ENCODE data around the gene NGB. TPM values are rescaled to one million over a fixed set of nuclear protein-coding genes. Genes with fewer than 3 reads are reported as not detected.

The NGB gene
- total and polyA plus RNA-seq, 9 of the 15 experiments (the other 6 are each of a cell fraction or from before 2014, with no cell fraction given), result not detected

DNA sequence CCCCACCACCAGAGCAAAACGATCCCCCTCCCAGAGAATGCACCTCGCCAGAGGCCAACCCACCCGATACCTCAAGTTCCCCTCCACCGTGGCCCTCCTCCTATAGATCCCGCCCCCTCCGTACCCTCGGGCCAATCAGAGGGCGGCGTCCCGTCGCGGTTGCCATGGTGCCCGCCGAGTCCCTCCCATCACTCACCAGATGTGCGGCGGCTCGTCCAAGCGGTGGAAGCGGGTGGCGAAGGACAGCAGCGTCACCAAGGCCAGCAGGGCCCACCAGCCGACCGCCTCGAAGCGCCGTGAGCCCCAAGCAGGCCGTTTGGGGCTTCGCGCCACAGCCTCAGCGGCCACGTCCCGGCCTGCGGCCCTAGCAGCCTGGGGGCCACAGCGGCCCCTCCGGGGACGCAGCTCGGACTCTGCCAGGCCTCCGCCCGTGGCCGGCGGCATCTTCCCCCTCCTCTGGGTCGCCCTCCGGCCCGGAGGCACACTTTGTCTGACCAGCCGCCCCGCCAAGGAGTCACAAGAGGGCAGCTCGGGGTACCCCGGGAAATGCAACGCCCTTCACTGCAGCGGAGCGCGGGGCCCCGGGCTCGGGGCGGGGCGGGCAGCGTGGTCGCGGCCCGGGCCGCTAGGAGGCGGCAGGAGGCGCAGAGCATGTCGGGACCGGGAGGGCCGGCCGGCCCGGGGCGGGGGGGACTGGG is 49.4 kb upstream of the NGB start, which contains the start of gene POMT2 (continued):
- TF ChIP-seq SPI1 (IDR thresholded peaks at IDR 0.05; ENCODE audit: borderline replicate concordance, low read depth, low read length) (no peak), U2AF1 (optimal IDR thresholded peaks at IDR 0.05; ENCODE audit: low read depth, low read length) (peak; percentile 61), NFRKB (IDR thresholded peaks at IDR 0.05; ENCODE audit: low read depth) (no peak), MCM2 (IDR thresholded peaks at IDR 0.05; ENCODE audit: low read depth) (no peak), ZNF445 (CRISPR knock-in tag; IDR thresholded peaks at IDR 0.05; ENCODE audit: low read depth) (no peak), SNIP1 (IDR thresholded peaks at IDR 0.05; ENCODE audit: low read depth) (no peak), SMARCE1 (IDR thresholded peaks at IDR 0.05) (no peak), BMI1 (IDR thresholded peaks at IDR 0.05; ENCODE audit: low read length) (peak; percentile 74), IFI16 (CRISPR knock-in tag; IDR thresholded peaks at IDR 0.05) (no peak), CXXC5 (CRISPR knock-in tag; IDR thresholded peaks at IDR 0.05) (peak; percentile 50)
- TF ChIP-seq, protein P1, sequence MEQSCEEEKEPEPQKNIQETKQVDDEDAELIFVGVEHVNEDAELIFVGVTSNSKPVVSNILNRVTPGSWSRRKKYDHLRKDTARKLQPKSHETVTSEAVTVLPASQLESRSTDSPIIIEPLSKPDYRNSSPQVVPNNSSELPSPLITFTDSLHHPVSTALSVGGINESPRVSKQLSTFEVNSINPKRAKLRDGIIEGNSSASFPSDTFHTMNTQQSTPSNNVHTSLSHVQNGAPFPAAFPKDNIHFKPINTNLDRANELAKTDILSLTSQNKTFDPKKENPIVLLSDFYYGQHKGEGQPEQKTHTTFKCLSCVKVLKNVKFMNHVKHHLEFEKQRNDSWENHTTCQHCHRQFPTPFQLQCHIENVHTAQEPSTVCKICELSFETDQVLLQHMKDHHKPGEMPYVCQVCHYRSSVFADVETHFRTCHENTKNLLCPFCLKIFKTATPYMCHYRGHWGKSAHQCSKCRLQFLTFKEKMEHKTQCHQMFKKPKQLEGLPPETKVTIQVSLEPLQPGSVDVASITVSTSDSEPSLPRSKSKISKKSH (CRISPR knock-in tag; IDR thresholded peaks at IDR 0.05), result no peak
- TF ChIP-seq, protein P2, sequence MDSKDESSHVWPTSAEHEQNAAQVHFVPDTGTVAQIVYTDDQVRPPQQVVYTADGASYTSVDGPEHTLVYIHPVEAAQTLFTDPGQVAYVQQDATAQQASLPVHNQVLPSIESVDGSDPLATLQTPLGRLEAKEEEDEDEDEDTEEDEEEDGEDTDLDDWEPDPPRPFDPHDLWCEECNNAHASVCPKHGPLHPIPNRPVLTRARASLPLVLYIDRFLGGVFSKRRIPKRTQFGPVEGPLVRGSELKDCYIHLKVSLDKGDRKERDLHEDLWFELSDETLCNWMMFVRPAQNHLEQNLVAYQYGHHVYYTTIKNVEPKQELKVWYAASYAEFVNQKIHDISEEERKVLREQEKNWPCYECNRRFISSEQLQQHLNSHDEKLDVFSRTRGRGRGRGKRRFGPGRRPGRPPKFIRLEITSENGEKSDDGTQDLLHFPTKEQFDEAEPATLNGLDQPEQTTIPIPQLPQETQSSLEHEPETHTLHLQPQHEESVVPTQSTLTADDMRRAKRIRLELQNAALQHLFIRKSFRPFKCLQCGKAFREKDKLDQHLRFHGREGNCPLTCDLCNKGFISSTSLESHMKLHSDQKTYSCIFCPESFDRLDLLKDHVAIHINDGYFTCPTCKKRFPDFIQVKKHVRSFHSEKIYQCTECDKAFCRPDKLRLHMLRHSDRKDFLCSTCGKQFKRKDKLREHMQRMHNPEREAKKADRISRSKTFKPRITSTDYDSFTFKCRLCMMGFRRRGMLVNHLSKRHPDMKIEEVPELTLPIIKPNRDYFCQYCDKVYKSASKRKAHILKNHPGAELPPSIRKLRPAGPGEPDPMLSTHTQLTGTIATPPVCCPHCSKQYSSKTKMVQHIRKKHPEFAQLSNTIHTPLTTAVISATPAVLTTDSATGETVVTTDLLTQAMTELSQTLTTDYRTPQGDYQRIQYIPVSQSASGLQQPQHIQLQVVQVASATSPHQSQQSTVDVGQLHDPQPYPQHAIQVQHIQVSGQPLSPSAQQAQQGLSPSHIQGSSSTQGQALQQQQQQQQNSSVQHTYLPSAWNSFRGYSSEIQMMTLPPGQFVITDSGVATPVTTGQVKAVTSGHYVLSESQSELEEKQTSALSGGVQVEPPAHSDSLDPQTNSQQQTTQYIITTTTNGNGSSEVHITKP (IDR thresholded peaks at IDR 0.05; ENCODE audit: partially characterized antibody), result peak; percentile 15
- TF ChIP-seq, protein P3, sequence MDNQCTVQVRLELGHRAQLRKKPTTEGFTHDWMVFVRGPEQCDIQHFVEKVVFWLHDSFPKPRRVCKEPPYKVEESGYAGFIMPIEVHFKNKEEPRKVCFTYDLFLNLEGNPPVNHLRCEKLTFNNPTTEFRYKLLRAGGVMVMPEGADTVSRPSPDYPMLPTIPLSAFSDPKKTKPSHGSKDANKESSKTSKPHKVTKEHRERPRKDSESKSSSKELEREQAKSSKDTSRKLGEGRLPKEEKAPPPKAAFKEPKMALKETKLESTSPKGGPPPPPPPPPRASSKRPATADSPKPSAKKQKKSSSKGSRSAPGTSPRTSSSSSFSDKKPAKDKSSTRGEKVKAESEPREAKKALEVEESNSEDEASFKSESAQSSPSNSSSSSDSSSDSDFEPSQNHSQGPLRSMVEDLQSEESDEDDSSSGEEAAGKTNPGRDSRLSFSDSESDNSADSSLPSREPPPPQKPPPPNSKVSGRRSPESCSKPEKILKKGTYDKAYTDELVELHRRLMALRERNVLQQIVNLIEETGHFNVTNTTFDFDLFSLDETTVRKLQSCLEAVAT (IDR thresholded peaks at IDR 0.05), result no peak
- TF ChIP-seq, protein P4, sequence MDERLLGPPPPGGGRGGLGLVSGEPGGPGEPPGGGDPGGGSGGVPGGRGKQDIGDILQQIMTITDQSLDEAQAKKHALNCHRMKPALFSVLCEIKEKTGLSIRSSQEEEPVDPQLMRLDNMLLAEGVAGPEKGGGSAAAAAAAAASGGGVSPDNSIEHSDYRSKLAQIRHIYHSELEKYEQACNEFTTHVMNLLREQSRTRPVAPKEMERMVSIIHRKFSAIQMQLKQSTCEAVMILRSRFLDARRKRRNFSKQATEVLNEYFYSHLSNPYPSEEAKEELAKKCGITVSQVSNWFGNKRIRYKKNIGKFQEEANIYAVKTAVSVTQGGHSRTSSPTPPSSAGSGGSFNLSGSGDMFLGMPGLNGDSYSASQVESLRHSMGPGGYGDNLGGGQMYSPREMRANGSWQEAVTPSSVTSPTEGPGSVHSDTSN (CRISPR knock-in tag; IDR thresholded peaks at IDR 0.05; ENCODE audit: low read depth), result peak; percentile 63
- TF ChIP-seq, protein P4 (tag; conservative IDR thresholded peaks at IDR 0.05; ENCODE audit: low read depth), result no peak
- TF ChIP-seq, protein P5, sequence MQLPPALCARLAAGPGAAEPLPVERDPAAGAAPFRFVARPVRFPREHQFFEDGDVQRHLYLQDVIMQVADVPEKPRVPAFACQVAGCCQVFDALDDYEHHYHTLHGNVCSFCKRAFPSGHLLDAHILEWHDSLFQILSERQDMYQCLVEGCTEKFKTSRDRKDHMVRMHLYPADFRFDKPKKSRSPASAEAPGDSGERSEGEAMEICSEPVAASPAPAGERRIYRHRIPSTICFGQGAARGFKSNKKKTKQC (CRISPR knock-in tag; IDR thresholded peaks at IDR 0.05), result 0 out of 2 replicates have a peak, but pooled peaks have one; percentile 48
